OCI-LY3 (cell line): ENCODE data around the gene DCC.

ENCODE experiments used
- H2AFZ ChIP-seq: fragments of 200-600, 300-600 bp; shearing (Covaris generic); 2 replicates; pipeline ENCODE4 v1.6.0; 2014; ENCODE audit warnings: antibody characterized with exemption, low read depth, low read length
- H3K27ac ChIP-seq: fragments of 200-600, 300-600 bp; sonication (generic); 2 replicates; pipeline ENCODE4 v1.5.1; 2014; ENCODE audit warnings: mild to moderate bottlenecking, low read length, moderate library complexity, mixed read lengths
- H3K27me3 ChIP-seq: fragments of 200-600, 300-600 bp; sonication (generic); 2 replicates; pipeline ENCODE4 v1.6.1; 2014; ENCODE audit warnings: low read depth, low read length, mixed read lengths
- H3K36me3 ChIP-seq: fragments of 200-600, 300-600 bp; sonication (generic); replicated peaks from 2 replicates; pipeline ENCODE3; 2014; ENCODE audit warnings: low read depth, low read length, mixed read lengths
- H3K4me1 ChIP-seq: fragments of 300-600, 200-600 bp; sonication (generic); 2 replicates; pipeline ENCODE4 v1.6.1; 2014; ENCODE audit warnings: low read length, mixed read lengths
- H3K4me2 ChIP-seq: fragments of 200-600, 300-600 bp; sonication (generic); 2 replicates; pipeline ENCODE4 v1.6.1; 2014; ENCODE audit warnings: low read length, mixed read lengths
- H3K4me3 ChIP-seq: fragments of 300-600, 200-600 bp; sonication (generic); 2 replicates; pipeline ENCODE4 v1.5.1; 2014; ENCODE audit warnings: antibody characterized with exemption, mild to moderate bottlenecking, low read length, moderate library complexity
- H3K79me2 ChIP-seq: fragments of 300-600, 200-600 bp; shearing (Covaris generic); 2 replicates; pipeline ENCODE4 v1.6.1; 2014; ENCODE audit warnings: mild to moderate bottlenecking, low read length, mixed read lengths
- H3K9ac ChIP-seq: fragments of 300-600, 200-600 bp; shearing (Covaris generic); 2 replicates; pipeline ENCODE4 v1.6.0; 2014; ENCODE audit warnings: mild to moderate bottlenecking, low read length, moderate library complexity
- H3K9me3 ChIP-seq: fragments of 200-600, 300-600 bp; shearing (Covaris generic); 2 replicates; pipeline ENCODE4 v1.6.1; 2014; ENCODE audit warnings: low read length, mixed read lengths; ENCODE audit not compliant: insufficient read depth
- H4K20me1 ChIP-seq: fragments of 200-600, 300-600 bp; sonication (generic); 2 replicates; pipeline ENCODE4 v1.6.1; 2016; ENCODE audit warnings: low read length, mixed read lengths; ENCODE audit not compliant: insufficient read depth
- CTCF ChIP-seq: fragments of 200-600, 300-600 bp; sonication (generic); IDR thresholded peaks from 2 replicates; pipeline ENCODE4 v1.5.1; 2014; ENCODE audit warnings: antibody characterized with exemption, low read length, low read depth
- EZH2phosphoT487 ChIP-seq: fragments of 200-600 bp; shearing (Covaris generic); IDR thresholded peaks from 2 replicates; pipeline ENCODE4 v1.6.1; 2018; ENCODE audit warnings: antibody characterized with exemption, mixed run types, low read depth

The DCC gene

GRCh38 chr18:52624702-52625101 is 284.7 kb downstream of the DCC start:
- Histone ChIP-seq H3K27ac (no peak overlapping the region), H2AFZ (no peak overlapping the region), H3K4me1 (peaks cover 8% of the 10 kb centered on the region), H3K9me3 (no peaks in the 10 kb centered on the region), H3K79me2 (no peaks in the 10 kb centered on the region), H3K36me3 (no peaks in the 10 kb centered on the region), H3K9ac (no peak overlapping the region), H4K20me1 (no peaks in the 10 kb centered on the region), H3K4me3 (no peak overlapping the region), H3K27me3 (peaks cover 11% of the 10 kb centered on the region; the same call in 1 of the 2 replicates), H3K4me2 (no peak overlapping the region)
- TF ChIP-seq EZH2phosphoT487 (no peak), CTCF (no peak)

DNA sequence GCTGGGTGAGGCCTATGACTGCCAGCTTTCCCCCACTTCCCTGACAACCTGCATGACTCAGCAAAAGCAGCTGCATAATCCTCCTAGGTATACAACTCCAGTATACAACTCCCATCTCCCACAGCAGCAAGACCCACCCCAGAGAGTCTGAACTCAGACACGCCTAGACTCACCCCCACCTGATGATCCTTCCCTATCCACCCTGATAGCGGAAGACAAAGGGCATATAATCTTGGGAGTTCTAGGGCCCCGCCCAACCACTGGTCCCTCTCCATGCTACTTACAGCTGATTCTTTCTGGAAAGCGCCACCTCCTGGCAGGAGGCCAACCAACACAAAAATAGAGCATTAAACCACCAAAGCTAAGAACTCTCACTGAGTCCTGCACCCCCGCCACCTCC is 296.5 kb downstream of the DCC start:
- Histone ChIP-seq H3K79me2 (no peaks in the 10 kb centered on the region), H3K9ac (no peak overlapping the region), H2AFZ (no peak overlapping the region), H3K9me3 (0 out of 2 replicates have a peak, but pooled peaks cover 3% of the 10 kb centered on the region), H4K20me1 (no peaks in the 10 kb centered on the region), H3K4me2 (no peak overlapping the region), H3K27me3 (no peaks in the 10 kb centered on the region), H3K4me3 (no peak overlapping the region), H3K27ac (no peak overlapping the region), H3K36me3 (no peaks in the 10 kb centered on the region), H3K4me1 (no peaks in the 10 kb centered on the region)
- TF ChIP-seq EZH2phosphoT487 = no peak
- TF ChIP-seq CTCF = peak; percentile 44

- H3K36me3 ChIP-seq = no peaks in the 10 kb centered on the region
- H3K9ac ChIP-seq = no peak overlapping the region
- H3K9me3 ChIP-seq = no peaks in the 10 kb centered on the region
- no peak overlapping the region for H3K27ac ChIP-seq
- no peaks in the 10 kb centered on the region for H3K27me3 ChIP-seq
- H3K4me2 ChIP-seq = no peak overlapping the region
- no peaks in the 10 kb centered on the region for H3K4me1 ChIP-seq
- TF ChIP-seq EZH2phosphoT487 (no peak), CTCF (no peak)
- no peaks in the 10 kb centered on the region for H4K20me1 ChIP-seq
- H3K4me3 ChIP-seq = no peak overlapping the region
- no peak overlapping the region for H2AFZ ChIP-seq
- H3K79me2 ChIP-seq = no peaks in the 10 kb centered on the region
These were observed 308.2 kb downstream of the DCC start for GRCh38 chr18:52648201-52648600.

DNA sequence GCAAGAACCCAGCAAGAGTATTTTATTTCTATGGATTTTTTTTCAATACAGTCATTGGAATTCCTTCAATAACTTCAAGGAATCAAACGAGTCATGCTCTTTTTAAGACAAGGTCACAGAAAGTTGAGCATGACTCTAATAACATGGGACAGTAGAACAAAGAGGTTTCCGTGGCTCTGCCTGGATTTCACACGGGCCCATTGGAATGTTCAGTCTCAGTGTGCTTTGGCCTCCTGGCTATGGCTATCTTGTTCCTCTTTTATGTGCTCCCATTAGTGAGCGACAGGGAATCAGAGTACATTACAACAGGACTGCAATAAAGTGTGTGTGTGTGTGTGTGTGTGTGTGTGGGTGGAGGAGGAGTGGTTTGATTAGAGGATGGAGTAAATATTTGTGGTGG is 312.4 kb downstream of the DCC start:
- H3K27ac ChIP-seq = no peak overlapping the region
- H3K36me3 ChIP-seq = no peaks in the 10 kb centered on the region
- H3K4me1 ChIP-seq = no peaks in the 10 kb centered on the region
- H3K79me2 ChIP-seq = no peaks in the 10 kb centered on the region
- no peak overlapping the region for H2AFZ ChIP-seq
- H3K4me3 ChIP-seq = no peak overlapping the region
- no peak overlapping the region for H3K9ac ChIP-seq
- no peaks in the 10 kb centered on the region for H4K20me1 ChIP-seq
- no peaks in the 10 kb centered on the region for H3K27me3 ChIP-seq
- no peak for TF ChIP-seq CTCF
- no peak for TF ChIP-seq EZH2phosphoT487
- no peaks in the 10 kb centered on the region for H3K9me3 ChIP-seq
- H3K4me2 ChIP-seq = no peak overlapping the region
